Neuronal stem cell (in vitro differentiated cells): Measurements from ENCODE around the gene SETD7.

Experiments used
- DNase-seq: peaks from one replicate; pipeline ENCODE4 v3.0.0-alpha.2; 2013; ENCODE audit warnings: low spot score
- H2AFZ ChIP-seq: one replicate; pipeline ENCODE4 v1.6.1; 2013; ENCODE audit warnings: mild to moderate bottlenecking, low read length, inconsistent platforms
- H2AK5ac ChIP-seq: 2 replicates; pipeline ENCODE4 v1.6.1; 2013; ENCODE audit warnings: low read depth, mild to moderate bottlenecking, inconsistent platforms, low read length, moderate library complexity, mixed read lengths
- H2BK120ac ChIP-seq: 2 replicates; pipeline ENCODE4 v1.6.1; 2013; ENCODE audit warnings: low read depth, mild to moderate bottlenecking, inconsistent platforms, low read length, moderate library complexity, mixed read lengths
- H2BK12ac ChIP-seq: one replicate; pipeline ENCODE4 v1.6.1; 2013; ENCODE audit warnings: low read length, inconsistent platforms
- H2BK15ac ChIP-seq: 2 replicates; pipeline ENCODE4 v1.6.1; 2013; ENCODE audit warnings: mild to moderate bottlenecking, low read length, inconsistent platforms, mixed read lengths
- H2BK5ac ChIP-seq: one replicate; pipeline ENCODE4 v1.6.1; 2013; ENCODE audit warnings: inconsistent platforms, mild to moderate bottlenecking, low read length, moderate library complexity
- H3K14ac ChIP-seq: one replicate; pipeline ENCODE4 v1.6.1; 2013; ENCODE audit warnings: low read length, inconsistent platforms
- H3K18ac ChIP-seq: 2 replicates; pipeline ENCODE4 v1.6.1; 2013; ENCODE audit warnings: low read length, inconsistent platforms
- H3K23ac ChIP-seq: 2 replicates; pipeline ENCODE4 v1.6.1; 2013; ENCODE audit warnings: low read depth, mild to moderate bottlenecking, mixed read lengths, low read length, inconsistent platforms; ENCODE audit not compliant: poor library complexity
- H3K27ac ChIP-seq: replicated peaks from 3 replicates; pipeline ENCODE4 v1.5.1; 2013; ENCODE audit warnings: low read length, inconsistent platforms
- H3K27me3 ChIP-seq, 3 experiments: 2 replicates each; pipeline ENCODE4 v1.6.1; 2013; ENCODE audit warnings: low read length in 3 of 3, mild to moderate bottlenecking in 2 of 3, inconsistent platforms in 1 of 3, low read depth in 1 of 3, mixed read lengths in 1 of 3, moderate library complexity in 1 of 3; ENCODE audit not compliant: control insufficient read depth in 3 of 3, insufficient read depth in 3 of 3
- H3K36me3 ChIP-seq, 2 donors: replicated peaks in 1 of 2; 2 replicates each; pipeline ENCODE4 v1.6.1; 2013; ENCODE audit warnings: low read length in 2 of 2; ENCODE audit not compliant: control insufficient read depth in 2 of 2, insufficient read depth in 2 of 2
- H3K4ac ChIP-seq: 2 replicates; pipeline ENCODE4 v1.6.1; 2013; ENCODE audit warnings: inconsistent platforms, mild to moderate bottlenecking, low read length, moderate library complexity
- H3K4me1 ChIP-seq, 2 donors: 1 replicate in 1 of 2; 2 replicates in 1 of 2; pipeline ENCODE4 v1.6.1; 2013; ENCODE audit warnings: low read length in 2 of 2, low read depth in 1 of 2; ENCODE audit not compliant: control insufficient read depth in 2 of 2, insufficient read depth in 1 of 2
- H3K4me2 ChIP-seq: one replicate; pipeline ENCODE4 v1.6.1; 2013; ENCODE audit warnings: mild to moderate bottlenecking, low read length, inconsistent platforms; ENCODE audit not compliant: insufficient read depth, poor library complexity, severe bottlenecking
- H3K4me3 ChIP-seq, 2 donors: 2 replicates each; pipeline ENCODE4 v1.5.1; 2013; ENCODE audit warnings: low read length in 2 of 2, mild to moderate bottlenecking in 2 of 2, inconsistent platforms in 1 of 2, moderate library complexity in 1 of 2
- H3K79me1 ChIP-seq: one replicate; pipeline ENCODE4 v1.6.1; 2013; ENCODE audit warnings: low read depth, mild to moderate bottlenecking, inconsistent platforms, low read length, moderate library complexity
- H3K9ac ChIP-seq: one replicate; pipeline ENCODE4 v1.6.1; 2013; ENCODE audit warnings: mild to moderate bottlenecking, low read depth, low read length, inconsistent platforms; ENCODE audit not compliant: poor library complexity
- H3K9me3 ChIP-seq, 2 donors: replicated peaks in 1 of 2; 2 replicates each; pipeline versions ENCODE3 to v1.6.1; 2013; ENCODE audit warnings: low read length in 2 of 2, mild to moderate bottlenecking in 2 of 2, inconsistent platforms in 1 of 2, low read depth in 1 of 2, mixed read lengths in 1 of 2, moderate library complexity in 1 of 2; ENCODE audit not compliant: control insufficient read depth in 2 of 2, insufficient read depth in 1 of 2
- H4K8ac ChIP-seq: one replicate; pipeline ENCODE4 v1.6.1; 2013; ENCODE audit warnings: low read depth, mild to moderate bottlenecking, inconsistent platforms, low read length, moderate library complexity
- H4K91ac ChIP-seq: one replicate; pipeline ENCODE4 v1.6.1; 2013; ENCODE audit warnings: low read length, low read depth, mild to moderate bottlenecking, inconsistent platforms; ENCODE audit not compliant: poor library complexity
- WGBS, 2 donors: extraction: QIAGEN DNeasy Blood & Tissue Kit; methylation state at CpG; one replicate each; pipeline ENCODE4 v1.1.7; 2013; ENCODE audit warnings: missing lambda C conversion rate in 2 of 2, mixed read lengths in 1 of 2; ENCODE audit not compliant: insufficient read length in 2 of 2, insufficient replicate concordance in 1 of 2; ENCODE audit errors: extremely low coverage in 2 of 2; 5-methylcytosine and 5-hydroxymethylcytosine counted together

SETD7 gene

DNA sequence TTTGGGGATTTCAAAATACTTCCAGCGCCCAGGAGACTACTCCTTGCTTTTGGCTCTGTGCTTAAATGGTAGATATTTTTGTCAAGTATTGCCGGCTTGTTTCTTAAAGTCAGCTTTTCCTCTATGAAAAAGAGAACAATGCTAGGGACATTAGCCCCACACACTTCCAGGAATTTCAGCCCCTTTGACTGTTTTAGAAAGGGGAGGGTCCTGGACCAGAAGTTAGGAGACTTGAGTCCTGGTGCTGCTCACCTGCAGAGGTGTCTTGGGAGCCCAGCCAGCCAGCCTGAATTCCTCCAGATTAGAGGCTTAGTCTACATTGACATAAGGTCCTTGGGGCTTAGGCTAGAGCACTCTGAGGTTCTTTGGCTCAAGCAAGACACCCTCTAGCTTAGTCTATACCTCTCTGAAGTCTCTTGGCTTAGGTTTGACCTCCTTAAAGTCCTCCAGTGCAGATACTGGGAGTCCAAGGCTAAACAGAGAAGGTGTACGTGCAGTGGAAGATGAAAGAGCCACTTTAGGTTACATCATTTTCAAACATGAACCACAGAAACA, 1.6 kb upstream of the SETD7 start:
- WGBS, 2 donors = no CpG with 5 or more reads among the region's 3 CpGs
- peaks cover 4 to 20% of the 10 kb centered on the region in 2 donors for H3K4me1 ChIP-seq
- H2BK120ac ChIP-seq = no peak overlapping the region
- no peak overlapping the region for H2AK5ac ChIP-seq
- H3K4me3 ChIP-seq = peak overlapping the region in 1 of 2 donors; percentile 63
- peak overlapping the region; percentile 95 for H3K4me2 ChIP-seq
- no peaks in the 10 kb centered on the region for H3K9me3 ChIP-seq
- H4K91ac ChIP-seq = no peak overlapping the region
- no peak overlapping the region for H2BK15ac ChIP-seq
- no peak overlapping the region for H3K4ac ChIP-seq
- H3K27ac ChIP-seq = no peak overlapping the region
- no peak for DNase-seq
- H2BK12ac ChIP-seq = no peak overlapping the region
- H3K36me3 ChIP-seq = no peaks in the 10 kb centered on the region
- H3K23ac ChIP-seq = no peak overlapping the region
- H2AFZ ChIP-seq = peak overlapping the region; percentile 94
- no peak overlapping the region for H3K18ac ChIP-seq
- no peak overlapping the region for H3K14ac ChIP-seq
- H4K8ac ChIP-seq = no peak overlapping the region
- no peak overlapping the region for H2BK5ac ChIP-seq
- no peak overlapping the region for H3K9ac ChIP-seq
- H3K79me1 ChIP-seq = no peaks in the 10 kb centered on the region
- peaks cover 7 to 31% (median 31%) of the 10 kb centered on the region in 3 experiments for H3K27me3 ChIP-seq

- Histone ChIP-seq H3K9me3 (no peaks in the 10 kb centered on the region), H3K27ac (no peak overlapping the region), H2BK5ac (peak overlapping the region; percentile 84), H2BK120ac (no peak overlapping the region), H3K9ac (peak overlapping the region; percentile 76), H4K91ac (no peak overlapping the region), H2AK5ac (no peak overlapping the region), H3K4ac (peak overlapping the region; percentile 13), H3K14ac (no peak overlapping the region), H3K4me3 (peak overlapping the region; percentile 63 to 97), H3K79me1 (no peaks in the 10 kb centered on the region), H2BK12ac (no peak overlapping the region), H3K4me1 (peaks cover 8 to 23% of the 10 kb centered on the region in 2 donors), H3K23ac (peak overlapping the region; percentile 59), H3K27me3 (peaks cover 7 to 31% (median 28%) of the 10 kb centered on the region in 3 experiments), H4K8ac (no peak overlapping the region), H3K18ac (peak overlapping the region; percentile 99), H3K36me3 (no peaks in the 10 kb centered on the region), H2AFZ (peak overlapping the region; percentile 94), H2BK15ac (no peak overlapping the region), H3K4me2 (peak overlapping the region; percentile 95)
- WGBS, 2 donors = no CpG with 5 or more reads among the region's 58 CpGs
- no peak for DNase-seq
Measured at GRCh38 chr4:139556724-139557555, 921 bp upstream of the SETD7 start.

GRCh38 chr4:139555705-139556070, 331 bp downstream of the SETD7 start:
- Histone ChIP-seq H4K91ac (peak overlapping the region; percentile 48), H2AFZ (peak overlapping the region; percentile 94)
- WGBS, 2 donors = no CpG with 5 or more reads among the region's 49 CpGs

More at GRCh38 chr4:139555705-139556070, 331 bp downstream of the SETD7 start:
- no peak for DNase-seq
- Histone ChIP-seq H2BK5ac (peak overlapping the region; percentile 84), H3K9ac (peak overlapping the region; percentile 96), H3K9me3 (no peaks in the 10 kb centered on the region), H2BK15ac (no peak overlapping the region), H3K36me3 (no peaks in the 10 kb centered on the region), H2BK12ac (peak overlapping the region; percentile 85), H3K4me3 (peak overlapping the region; percentile 63 to 97), H2AK5ac (peak overlapping the region; percentile 60), H3K14ac (peak overlapping the region; percentile 95), H3K27me3 (peaks cover 7 to 31% (median 28%) of the 10 kb centered on the region in 3 experiments), H3K4ac (no peak overlapping the region), H3K18ac (peak overlapping the region; percentile 99), H3K27ac (no peak overlapping the region), H4K8ac (no peak overlapping the region), H3K23ac (peak overlapping the region; percentile 67), H3K4me2 (peak overlapping the region; percentile 95), H3K79me1 (no peaks in the 10 kb centered on the region), H2BK120ac (peak overlapping the region; percentile 27), H3K4me1 (peaks cover 14 to 26% of the 10 kb centered on the region in 2 donors)
